C1 segment of cervical spinal cord (tissue), 14 donors: ENCODE results near the gene ZNF207.
"Not testable (repeated sequence)": the region's sequence is repeated elsewhere in the genome, so short reads cannot be mapped to it uniquely, and the experiment has no call there.

Experiments
- DNase-seq, 14 donors: peaks; one replicate each; lab custom pipeline; 2025; lab: John Stamatoyannopoulos, UW

Gene ZNF207

DNA sequence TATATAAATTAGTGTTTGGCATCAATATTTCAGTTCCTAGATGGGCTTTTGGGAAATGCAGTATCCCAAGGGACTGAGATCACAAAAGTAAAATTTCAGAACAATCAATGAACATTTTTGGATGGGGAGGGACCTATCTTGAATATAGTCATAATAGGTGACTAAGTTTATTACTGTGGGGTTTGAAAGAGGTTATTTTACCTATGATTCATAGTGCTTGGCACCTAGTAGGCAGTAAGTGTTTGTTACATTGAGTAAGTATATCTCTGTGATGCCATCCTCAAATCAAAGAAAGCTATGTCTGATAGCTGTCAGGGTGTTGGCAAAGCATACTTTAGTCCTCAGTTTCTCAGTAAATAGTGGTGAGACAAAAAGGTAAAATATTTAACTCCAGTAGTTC lies 36.9 kb downstream of the ZNF207 start:
- no peak for DNase-seq

- not testable (repeated sequence) for DNase-seq
Measured at GRCh38 chr17:32388128-32388527, 38.2 kb downstream of the ZNF207 start.

DNA sequence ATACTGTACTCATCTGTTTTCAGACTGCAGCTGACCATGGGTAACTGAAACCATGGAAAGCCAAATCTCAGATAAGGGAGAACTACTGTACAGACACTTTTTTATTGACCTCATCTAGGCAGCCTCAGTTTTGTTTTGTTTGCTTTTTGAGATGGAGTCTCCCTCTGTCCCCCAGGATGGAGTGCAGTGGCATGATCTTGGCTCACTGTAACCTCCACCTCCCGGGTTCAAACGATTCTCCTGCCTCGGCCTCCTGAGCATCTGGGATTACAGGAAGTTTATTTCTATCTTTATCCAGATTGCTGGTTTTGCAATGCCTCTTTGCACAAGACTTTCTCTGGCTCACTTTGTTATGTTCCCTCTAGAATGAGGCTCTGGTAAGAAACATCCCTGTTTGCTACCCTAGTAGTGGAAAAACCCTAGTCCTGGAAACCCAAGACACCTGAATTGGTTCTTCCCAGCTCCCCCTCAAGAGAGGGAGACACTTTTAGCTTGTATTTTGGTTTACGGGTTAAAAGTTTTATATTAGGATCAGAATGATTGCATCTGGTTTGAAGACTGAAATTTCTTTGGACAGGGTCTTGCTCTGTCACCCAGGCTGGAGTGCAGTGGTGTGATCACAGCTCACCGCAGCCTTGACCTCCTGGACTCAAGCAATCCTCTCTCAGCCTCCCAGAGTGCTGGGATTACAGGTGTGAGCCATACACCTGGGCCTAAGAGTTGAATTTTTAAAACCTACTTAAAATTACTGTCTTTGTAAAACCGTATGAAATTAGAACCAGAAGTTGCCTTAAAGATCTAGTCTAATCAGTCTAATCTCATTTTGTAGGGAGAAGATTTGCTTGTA lies 38.9 kb downstream of the ZNF207 start:
- DNase-seq: no peak

DNA sequence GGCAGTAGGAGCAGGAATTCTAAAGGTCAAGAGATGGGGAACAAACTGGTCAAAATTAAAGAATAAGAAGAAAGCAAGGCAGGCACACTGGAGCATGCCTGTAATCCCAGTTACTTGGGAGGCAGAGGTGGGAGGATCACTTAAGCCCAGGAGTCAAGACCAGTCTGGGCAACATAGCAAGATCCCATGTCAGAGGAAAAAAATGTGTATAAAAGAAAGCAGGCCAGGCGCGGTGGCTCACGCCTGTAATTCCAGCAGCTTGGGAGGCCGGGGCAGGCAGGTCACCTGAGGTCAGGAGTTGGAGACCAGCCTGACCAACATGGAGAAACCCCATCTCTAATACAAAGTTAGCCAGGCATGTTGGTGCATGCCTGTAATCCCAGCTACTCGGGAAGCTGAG lies 43.9 kb downstream of the ZNF207 start:
- DNase-seq: no peak

- no peak for DNase-seq
Measured at GRCh38 chr17:32396343-32396742, 46.4 kb downstream of the ZNF207 start.

- DNase-seq: no peak
Measured at GRCh38 chr17:32398946-32399345, 49.0 kb downstream of the ZNF207 start.

- not testable (repeated sequence) for DNase-seq
Measured at GRCh38 chr17:32410085-32410484, 60.1 kb downstream of the ZNF207 start.

DNA sequence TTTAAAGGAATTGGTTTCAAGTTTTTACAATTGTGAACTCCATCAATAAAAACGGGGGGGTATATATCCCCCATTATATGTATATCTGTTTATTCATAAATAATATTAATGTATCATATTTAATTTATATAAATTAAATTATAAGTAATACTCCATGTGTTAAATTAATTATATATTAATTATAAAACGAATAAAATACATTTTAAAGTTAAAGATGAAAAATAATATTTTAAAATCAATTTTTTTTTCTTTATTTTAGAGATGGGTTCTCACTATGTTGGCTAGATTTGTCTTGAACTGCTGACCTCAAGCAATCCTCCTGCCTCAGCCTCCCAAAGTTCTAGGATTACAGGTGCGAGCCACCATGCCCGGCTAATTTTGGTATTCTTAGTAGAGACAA lies 76.9 kb downstream of the ZNF207 start:
- DNase-seq: no peak

DNA sequence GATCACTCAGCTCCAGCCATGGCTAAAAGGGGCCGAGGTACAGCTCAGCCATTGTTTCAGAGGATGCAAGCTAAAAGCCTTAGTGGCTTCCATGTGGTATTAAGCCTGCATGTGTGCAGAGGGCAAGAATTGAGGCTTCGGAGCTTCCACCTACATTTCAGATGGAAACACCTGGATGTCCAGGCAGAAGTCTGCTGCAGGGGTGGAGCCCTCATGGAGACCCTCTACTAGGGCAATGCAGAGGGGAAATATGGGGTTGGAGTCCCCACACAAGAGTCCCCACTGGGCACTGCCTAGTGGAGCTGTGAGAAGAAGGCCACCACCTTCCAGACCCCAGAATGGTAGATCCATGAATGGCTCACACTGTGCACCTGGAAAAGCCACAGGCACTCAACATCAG lies 79.6 kb downstream of the ZNF207 start:
- DNase-seq: no peak
